Sigmoid colon (tissue), 7 donors: Measurements from ENCODE around the gene C1S. TPM values are rescaled to one million over a fixed set of nuclear protein-coding genes. Genes with fewer than 3 reads are reported as not detected.

ENCODE experiments used
- DNase-seq: peaks from one replicate; pipeline ENCODE4 v3.0.0-alpha.2; 2019
- H3K27ac ChIP-seq, 4 donors: fragments of 200-600 bp; sonication (generic); one replicate each; pipeline ENCODE4 v1.5.1; 2016 to 2019; ENCODE audit warnings: mild to moderate bottlenecking in 1 of 4
- H3K27me3 ChIP-seq, 3 donors: fragments of 200-600 bp; sonication (generic); one replicate each; pipeline ENCODE4 v1.5.1; 2019; ENCODE audit warnings: mild to moderate bottlenecking in 1 of 3
- H3K36me3 ChIP-seq, 4 donors: fragments of 200-600 bp; sonication (generic); one replicate each; pipeline ENCODE4 v1.5.1; 2016 to 2019
- H3K4me1 ChIP-seq, 4 donors: fragments of 200-600 bp; sonication (generic); one replicate each; pipeline ENCODE4 v1.5.1; 2017 to 2019
- H3K4me3 ChIP-seq, 4 donors: fragments of 200-600 bp; sonication (generic); one replicate each; pipeline ENCODE4 v1.5.1; 2017 to 2019; ENCODE audit warnings: mild to moderate bottlenecking in 2 of 4, moderate library complexity in 1 of 4
- H3K9me3 ChIP-seq, 4 donors: fragments of 200-600 bp in 3 of 4; sonication (generic) in 3 of 4; one replicate each; pipeline versions ENCODE4 v1.5.1 to v1.6.1; 2013 to 2019
- EP300 ChIP-seq, 4 donors: sonication (generic); formaldehyde crosslinking; IDR thresholded peaks; one replicate each; pipeline ENCODE4 v1.6.1; 2017; ENCODE audit warnings: antibody characterized with exemption in 4 of 4
- POLR2A ChIP-seq, 2 donors: fragments of 450-650 bp; IDR thresholded peaks; one replicate each; pipeline ENCODE4 v1.6.1; 2016; ENCODE audit warnings: antibody characterized with exemption in 2 of 2, mild to moderate bottlenecking in 2 of 2, moderate library complexity in 2 of 2
- POLR2AphosphoS5 ChIP-seq, 4 donors: sonication (generic); formaldehyde crosslinking; IDR thresholded peaks; one replicate each; pipeline ENCODE4 v1.6.1; 2017; ENCODE audit warnings: antibody characterized with exemption in 4 of 4
- WGBS, 2 donors: extraction: QIAGEN DNeasy Blood & Tissue Kit; methylation state at CpG; one replicate each; pipeline ENCODE4 v1.1.7; 2013; 5-methylcytosine and 5-hydroxymethylcytosine counted together
- intact Hi-C: fragments of 100-400 bp; cut with DNase I; formaldehyde crosslinking; loops from one replicate; pipeline ENCODE4 v1.15.1; 2023
- polyA plus RNA-seq, 3 donors: library from polyadenylated mRNA; stranded (reverse); fragments of 200-250 nt; gene quantifications; one replicate each; pipeline ENCODE4 v1.2.3, GENCODE V29; 2013
- total RNA-seq, 4 donors: library from RNA; depleted of rRNA; stranded (reverse); fragments of >200 nt; gene quantifications; one replicate each; pipeline ENCODE4 v1.1.0, GENCODE V29; 2016
- TF ChIP-seq, protein P1 (sequence below), 4 experiments: fragments of 450-650 bp in 3 of 4; fragments of 200-600 bp in 1 of 4; IDR thresholded peaks; one replicate each; pipeline ENCODE4 v1.5.1; 2016 to 2019; ENCODE audit warnings: antibody characterized with exemption in 4 of 4, mild to moderate bottlenecking in 3 of 4, moderate library complexity in 2 of 4
- donor health status: healthy with polysubstance abuse.
- donor health status: Bipolar disorder and iron deficiency.
- donor health status: healthy.

Gene C1S
- total and polyA plus RNA-seq, 7 donors: 15.5 to 622 (median 420) TPM

DNA sequence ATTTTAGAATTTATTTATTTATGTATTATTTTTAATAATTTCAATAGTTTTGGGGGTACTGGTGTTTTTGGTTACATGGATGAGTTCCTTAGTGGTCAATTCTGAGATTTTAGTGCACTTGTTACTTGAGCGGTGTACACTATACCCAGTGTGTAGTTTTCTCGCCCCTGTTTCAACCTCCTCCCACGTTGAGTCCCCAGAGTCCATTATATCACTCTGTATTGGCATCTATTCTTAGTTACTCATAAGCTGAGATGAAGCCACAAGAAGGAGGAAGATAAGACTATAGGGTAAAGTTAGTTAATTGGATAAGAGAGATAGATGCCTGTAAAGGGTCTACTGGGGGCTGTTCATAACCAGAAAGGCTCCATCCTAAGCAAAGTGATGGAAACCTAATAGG lies 4.0 kb downstream of the C1S start:
- 76 to 80% methylated on average over 3 of the region's 3 CpGs for WGBS, 2 donors
- Histone ChIP-seq H3K9me3 (no peaks in the 10 kb centered on the region), H3K4me1 (peaks cover 0 to 55% (median 43%) of the 10 kb centered on the region in 4 donors), H3K4me3 (no peak overlapping the region), H3K27me3 (no peaks in the 10 kb centered on the region), H3K27ac (no peak overlapping the region), H3K36me3 (peaks cover 3 to 56% (median 24%) of the 10 kb centered on the region in 4 donors)
- TF ChIP-seq POLR2AphosphoS5 (IDR thresholded peaks at IDR 0.05) (no peak), POLR2A (IDR thresholded peaks at IDR 0.05) (no peak), EP300 (IDR thresholded peaks at IDR 0.05) (no peak)
- TF ChIP-seq, protein P1, sequence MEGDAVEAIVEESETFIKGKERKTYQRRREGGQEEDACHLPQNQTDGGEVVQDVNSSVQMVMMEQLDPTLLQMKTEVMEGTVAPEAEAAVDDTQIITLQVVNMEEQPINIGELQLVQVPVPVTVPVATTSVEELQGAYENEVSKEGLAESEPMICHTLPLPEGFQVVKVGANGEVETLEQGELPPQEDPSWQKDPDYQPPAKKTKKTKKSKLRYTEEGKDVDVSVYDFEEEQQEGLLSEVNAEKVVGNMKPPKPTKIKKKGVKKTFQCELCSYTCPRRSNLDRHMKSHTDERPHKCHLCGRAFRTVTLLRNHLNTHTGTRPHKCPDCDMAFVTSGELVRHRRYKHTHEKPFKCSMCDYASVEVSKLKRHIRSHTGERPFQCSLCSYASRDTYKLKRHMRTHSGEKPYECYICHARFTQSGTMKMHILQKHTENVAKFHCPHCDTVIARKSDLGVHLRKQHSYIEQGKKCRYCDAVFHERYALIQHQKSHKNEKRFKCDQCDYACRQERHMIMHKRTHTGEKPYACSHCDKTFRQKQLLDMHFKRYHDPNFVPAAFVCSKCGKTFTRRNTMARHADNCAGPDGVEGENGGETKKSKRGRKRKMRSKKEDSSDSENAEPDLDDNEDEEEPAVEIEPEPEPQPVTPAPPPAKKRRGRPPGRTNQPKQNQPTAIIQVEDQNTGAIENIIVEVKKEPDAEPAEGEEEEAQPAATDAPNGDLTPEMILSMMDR (IDR thresholded peaks at IDR 0.05): no peak
- intact Hi-C loops: loop anchor here (5.0 kb wide), 1 partner anchor 123 kb away; the partner anchor contains the start of gene PEX5
- no peak for DNase-seq

DNA sequence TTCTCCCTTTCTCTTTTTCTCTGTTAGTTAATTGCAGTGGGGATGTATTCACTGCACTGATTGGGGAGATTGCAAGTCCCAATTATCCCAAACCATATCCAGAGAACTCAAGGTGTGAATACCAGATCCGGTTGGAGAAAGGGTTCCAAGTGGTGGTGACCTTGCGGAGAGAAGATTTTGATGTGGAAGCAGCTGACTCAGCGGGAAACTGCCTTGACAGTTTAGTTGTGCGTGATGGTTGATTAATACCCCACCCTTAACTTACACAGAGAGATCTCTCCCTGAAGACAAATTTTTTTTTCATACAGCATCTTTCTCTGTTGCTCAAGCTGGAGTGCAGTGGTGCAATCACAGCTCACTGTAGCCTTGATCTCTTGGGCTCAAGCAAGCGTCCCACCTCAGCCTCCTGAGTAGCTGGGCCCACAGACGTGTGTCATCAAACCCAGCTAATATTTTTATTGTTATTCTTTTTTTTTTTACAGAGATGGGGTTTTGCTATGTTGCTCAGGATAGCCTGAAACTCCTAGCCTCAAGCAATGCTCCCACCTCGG lies 4.6 kb downstream of the C1S start:
- no peak for DNase-seq
- Histone ChIP-seq H3K27me3 (no peaks in the 10 kb centered on the region), H3K9me3 (no peaks in the 10 kb centered on the region), H3K4me1 (peaks cover 0 to 52% (median 40%) of the 10 kb centered on the region in 4 donors), H3K27ac (no peak overlapping the region), H3K4me3 (no peak overlapping the region), H3K36me3 (peaks cover 4 to 63% (median 27%) of the 10 kb centered on the region in 4 donors)
- TF ChIP-seq POLR2A (IDR thresholded peaks at IDR 0.05) (no peak), EP300 (IDR thresholded peaks at IDR 0.05) (no peak), POLR2AphosphoS5 (IDR thresholded peaks at IDR 0.05) (no peak)
- TF ChIP-seq, protein P1 (IDR thresholded peaks at IDR 0.05): no peak
- intact Hi-C loops: no loop called here
- 90 to 92% methylated on average over 7 of the region's 7 CpGs for WGBS, 2 donors

DNA sequence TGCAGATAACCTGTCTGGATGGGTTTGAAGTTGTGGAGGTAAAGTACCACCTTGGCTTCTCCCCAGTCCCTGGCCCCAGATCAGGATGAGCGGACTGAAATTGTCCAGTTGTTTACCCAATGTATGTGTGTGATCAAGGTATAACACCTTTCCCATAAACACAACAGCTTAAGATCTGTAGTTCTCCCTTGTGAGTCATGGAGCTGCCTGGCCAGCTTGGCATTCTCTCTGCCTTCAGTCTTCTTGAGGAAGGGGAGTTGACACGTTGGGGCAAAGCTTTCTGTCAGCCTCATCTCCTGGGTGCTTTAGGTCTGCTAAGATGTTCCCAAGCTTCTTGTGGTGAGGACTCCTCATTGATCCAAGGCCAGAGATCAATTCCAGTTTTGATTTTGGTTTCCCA lies 6.1 kb downstream of the C1S start:
- TF ChIP-seq, protein P1 (IDR thresholded peaks at IDR 0.05): no peak
- TF ChIP-seq POLR2A (IDR thresholded peaks at IDR 0.05) (no peak), EP300 (IDR thresholded peaks at IDR 0.05) (no peak), POLR2AphosphoS5 (IDR thresholded peaks at IDR 0.05) (no peak)
- H3K27ac ChIP-seq: no peak overlapping the region
- 77 to 85% methylated on average over 2 of the region's 2 CpGs for WGBS, 2 donors
- no peaks in the 10 kb centered on the region for H3K9me3 ChIP-seq
- intact Hi-C loops: no loop called here
- peaks cover 0 to 40% (median 35%) of the 10 kb centered on the region in 4 donors for H3K4me1 ChIP-seq
- peaks cover 7 to 72% (median 31%) of the 10 kb centered on the region in 4 donors for H3K36me3 ChIP-seq
- H3K27me3 ChIP-seq: no peaks in the 10 kb centered on the region
- no peak overlapping the region for H3K4me3 ChIP-seq
- no peak for DNase-seq

DNA sequence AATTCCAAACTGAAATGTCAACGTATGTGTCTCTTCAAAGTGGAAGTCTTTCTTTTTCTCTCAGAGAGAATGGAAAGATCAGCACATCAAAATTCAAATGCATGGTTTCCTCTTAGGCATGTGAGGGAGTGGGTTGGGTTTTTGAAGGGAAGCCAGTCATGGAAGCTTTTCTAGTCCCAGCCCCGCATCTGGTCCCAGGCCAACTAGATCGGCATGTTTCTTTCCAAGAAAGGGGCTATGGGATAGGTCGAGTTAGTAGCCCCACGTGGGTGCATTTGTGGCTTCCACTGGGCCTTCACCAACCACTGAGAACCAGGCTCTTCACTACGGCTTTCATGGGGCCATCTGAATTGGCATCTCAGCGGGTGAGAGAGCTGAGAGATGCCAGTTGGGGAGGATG lies 6.6 kb downstream of the C1S start:
- no peak overlapping the region for H3K4me3 ChIP-seq
- TF ChIP-seq EP300 (IDR thresholded peaks at IDR 0.05) (no peak), POLR2AphosphoS5 (IDR thresholded peaks at IDR 0.05) (no peak), POLR2A (IDR thresholded peaks at IDR 0.05) (no peak)
- TF ChIP-seq, protein P1 (IDR thresholded peaks at IDR 0.05): no peak
- peaks cover 7 to 72% (median 31%) of the 10 kb centered on the region in 4 donors for H3K36me3 ChIP-seq
- H3K27me3 ChIP-seq: no peaks in the 10 kb centered on the region
- H3K4me1 ChIP-seq: peaks cover 0 to 35% (median 30%) of the 10 kb centered on the region in 4 donors
- intact Hi-C loops: no loop called here
- 86% methylated on average over 7 of the region's 7 CpGs for WGBS, 2 donors
- H3K9me3 ChIP-seq: no peaks in the 10 kb centered on the region
- DNase-seq: no peak
- H3K27ac ChIP-seq: peak overlapping the region in 2 of 4 donors; percentile 78 to 81
